Neural crest cell (in vitro differentiated cells): ENCODE data around the gene LCA5. TPM values are rescaled to one million over a fixed set of nuclear protein-coding genes. Genes with fewer than 3 reads are reported as not detected.
"Not testable (repeated sequence)": the region's sequence is repeated elsewhere in the genome, so short reads cannot be mapped to it uniquely, and the experiment has no call there.

ENCODE experiments used
- DNase-seq: peaks from one replicate; pipeline ENCODE4 v3.0.0; 2021; ENCODE audit warnings: low read depth, mixed read lengths, low spot score
- H3K27ac Mint-ChIP-seq: one replicate; pipeline ENCODE4 v1.8.0; 2021; ENCODE audit warnings: mild to moderate bottlenecking, mixed read lengths; ENCODE audit not compliant: unreplicated experiment
- H3K27me3 Mint-ChIP-seq: 2 replicates; pipeline ENCODE4 v1.8.0; 2021; ENCODE audit warnings: low read depth, mild to moderate bottlenecking, mixed read lengths
- H3K36me3 Mint-ChIP-seq: 2 replicates; pipeline ENCODE4 v1.8.0; 2021; ENCODE audit warnings: low read depth, mild to moderate bottlenecking, mixed read lengths
- H3K4me1 Mint-ChIP-seq: 2 replicates; pipeline ENCODE4 v1.8.0; 2021; ENCODE audit warnings: mixed read lengths
- H3K4me3 Mint-ChIP-seq: one replicate; pipeline ENCODE4 v1.8.0; 2021; ENCODE audit warnings: mild to moderate bottlenecking, mixed read lengths
- H3K9me3 Mint-ChIP-seq: 2 replicates; pipeline ENCODE4 v1.8.0; 2021; ENCODE audit warnings: mixed read lengths
- total RNA-seq: library from RNA; stranded (reverse); gene quantifications from 2 replicates; pipeline ENCODE4 v1.2.1, GENCODE V29; 2021
- TF ChIP-seq, protein P1 (sequence below): fragments of 200-600 bp; sonication (generic); conservative IDR thresholded peaks from 2 replicates; pipeline ENCODE4 v1.5.0; 2021; ENCODE audit warnings: antibody characterized with exemption, mild to moderate bottlenecking

The LCA5 gene
- total RNA-seq, 1 donor from 2014 or later = 4.6 TPM

DNA sequence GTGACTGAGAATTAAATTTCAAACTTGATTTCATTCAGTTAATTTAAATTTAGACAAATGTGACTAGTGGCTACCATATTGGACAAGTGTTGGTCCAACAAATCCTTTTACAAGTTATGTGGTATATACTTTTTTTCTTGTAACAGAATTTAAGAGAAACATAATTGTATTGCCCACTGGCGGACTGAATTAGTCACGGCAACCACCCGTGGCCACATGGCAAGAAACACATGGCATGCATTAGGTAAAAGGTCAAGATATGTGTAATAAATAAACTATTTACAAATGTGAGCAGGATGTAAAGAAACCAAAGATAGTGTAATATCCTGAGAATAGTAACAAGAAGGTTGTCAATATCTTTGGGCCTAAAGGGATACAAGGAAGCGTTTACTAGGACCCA lies 91.2 kb downstream of the LCA5 start:
- no peak for DNase-seq
- Mint-ChIP-seq H3K27ac (no peak overlapping the region), H3K4me3 (no peak overlapping the region), H3K9me3 (peaks cover 12% of the 10 kb centered on the region), H3K4me1 (no peaks in the 10 kb centered on the region), H3K36me3 (peaks cover 2% of the 10 kb centered on the region), H3K27me3 (no peaks in the 10 kb centered on the region)
- TF ChIP-seq, protein P1, sequence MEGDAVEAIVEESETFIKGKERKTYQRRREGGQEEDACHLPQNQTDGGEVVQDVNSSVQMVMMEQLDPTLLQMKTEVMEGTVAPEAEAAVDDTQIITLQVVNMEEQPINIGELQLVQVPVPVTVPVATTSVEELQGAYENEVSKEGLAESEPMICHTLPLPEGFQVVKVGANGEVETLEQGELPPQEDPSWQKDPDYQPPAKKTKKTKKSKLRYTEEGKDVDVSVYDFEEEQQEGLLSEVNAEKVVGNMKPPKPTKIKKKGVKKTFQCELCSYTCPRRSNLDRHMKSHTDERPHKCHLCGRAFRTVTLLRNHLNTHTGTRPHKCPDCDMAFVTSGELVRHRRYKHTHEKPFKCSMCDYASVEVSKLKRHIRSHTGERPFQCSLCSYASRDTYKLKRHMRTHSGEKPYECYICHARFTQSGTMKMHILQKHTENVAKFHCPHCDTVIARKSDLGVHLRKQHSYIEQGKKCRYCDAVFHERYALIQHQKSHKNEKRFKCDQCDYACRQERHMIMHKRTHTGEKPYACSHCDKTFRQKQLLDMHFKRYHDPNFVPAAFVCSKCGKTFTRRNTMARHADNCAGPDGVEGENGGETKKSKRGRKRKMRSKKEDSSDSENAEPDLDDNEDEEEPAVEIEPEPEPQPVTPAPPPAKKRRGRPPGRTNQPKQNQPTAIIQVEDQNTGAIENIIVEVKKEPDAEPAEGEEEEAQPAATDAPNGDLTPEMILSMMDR = no peak

DNA sequence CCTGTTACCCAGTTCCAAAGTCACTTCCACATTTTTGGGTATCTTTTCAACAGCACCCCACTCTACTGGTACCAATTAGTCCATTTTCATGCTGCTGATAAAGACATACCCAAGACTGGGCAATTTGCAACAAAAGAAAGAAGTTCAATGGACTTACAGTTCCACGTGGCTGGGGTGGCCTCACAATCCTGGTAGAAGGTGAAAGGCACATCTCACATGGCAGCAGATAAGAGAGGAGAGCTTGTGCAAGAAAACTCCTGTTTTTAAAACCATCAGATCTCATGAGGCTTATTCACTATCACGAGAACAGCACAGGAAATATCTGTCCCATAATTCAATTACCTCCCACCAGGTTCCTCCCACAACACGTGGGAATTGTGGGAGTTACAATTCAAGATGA lies 93.4 kb downstream of the LCA5 start:
- peaks cover 12% of the 10 kb centered on the region for H3K9me3 Mint-ChIP-seq
- H3K36me3 Mint-ChIP-seq, H3K4me1 Mint-ChIP-seq, H3K27ac Mint-ChIP-seq, H3K27me3 Mint-ChIP-seq, DNase-seq, H3K4me3 Mint-ChIP-seq: not testable (repeated sequence)

DNA sequence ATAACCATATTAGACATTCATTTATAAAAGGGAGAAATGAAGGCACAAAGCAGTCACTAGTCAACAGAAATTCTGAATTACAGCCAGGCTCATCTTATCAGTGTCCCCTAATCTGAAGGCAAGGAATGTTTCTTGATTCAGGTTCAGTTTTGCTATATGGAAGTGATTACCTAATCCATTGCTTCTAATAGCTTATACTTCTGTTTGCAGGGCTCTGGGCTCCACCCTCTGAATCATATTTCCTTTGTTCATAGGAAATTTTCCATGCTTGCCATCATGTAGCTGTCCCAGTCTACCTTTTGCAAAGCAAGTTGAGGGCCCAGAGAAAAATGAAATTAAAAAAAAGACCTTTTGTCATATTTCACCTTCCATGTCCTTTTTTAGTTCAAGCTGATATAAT lies 96.0 kb downstream of the LCA5 start:
- TF ChIP-seq, protein P1 = no peak
- Mint-ChIP-seq H3K27ac (no peak overlapping the region), H3K4me3 (no peak overlapping the region), H3K27me3 (no peaks in the 10 kb centered on the region), H3K9me3 (peaks cover 12% of the 10 kb centered on the region), H3K36me3 (peaks cover 2% of the 10 kb centered on the region), H3K4me1 (no peaks in the 10 kb centered on the region)
- DNase-seq = no peak

DNA sequence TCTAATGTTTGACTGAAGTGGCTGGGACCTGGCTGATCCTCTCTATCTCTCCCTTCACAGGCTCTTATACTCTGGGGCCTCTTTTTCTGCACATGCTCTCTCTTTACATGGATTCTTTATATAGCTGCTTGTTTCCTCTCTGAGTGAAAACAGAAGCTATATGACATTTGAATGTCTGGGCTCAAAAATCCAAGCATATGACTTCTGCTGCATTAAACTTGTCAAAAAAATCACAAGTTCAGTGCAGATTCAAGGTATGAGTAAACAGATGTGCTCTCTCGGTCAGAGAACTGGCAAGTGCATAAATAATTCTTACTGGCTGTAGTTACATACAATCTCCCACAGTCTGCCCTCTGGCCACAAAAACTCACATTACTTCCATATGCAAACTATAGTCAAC lies 96.6 kb downstream of the LCA5 start:
- Mint-ChIP-seq H3K4me3 (no peak overlapping the region), H3K27ac (no peak overlapping the region), H3K36me3 (peaks cover 2% of the 10 kb centered on the region), H3K9me3 (peaks cover 12% of the 10 kb centered on the region), H3K27me3 (no peaks in the 10 kb centered on the region), H3K4me1 (no peaks in the 10 kb centered on the region)
- TF ChIP-seq, protein P1 = no peak
- no peak for DNase-seq

DNA sequence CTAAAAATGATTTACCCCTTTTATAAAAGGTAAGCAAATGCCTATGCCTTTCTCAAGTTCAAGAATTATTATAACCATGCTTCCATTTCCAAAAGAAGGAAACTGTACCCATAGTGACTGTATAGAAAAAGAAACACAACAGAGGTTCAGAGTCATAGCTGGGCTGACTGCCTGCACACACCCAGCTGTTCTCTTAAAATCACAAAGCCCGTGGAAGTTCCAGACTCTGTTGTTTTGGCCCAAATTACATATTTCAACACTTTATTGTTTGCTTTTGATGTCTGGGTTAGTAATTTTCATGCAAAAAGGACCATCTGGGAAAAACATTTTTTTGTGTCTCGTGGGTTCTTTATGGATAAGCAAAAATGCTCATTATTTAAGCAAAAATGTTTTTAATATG lies 99.2 kb downstream of the LCA5 start:
- no peaks in the 10 kb centered on the region for H3K27me3 Mint-ChIP-seq
- H3K36me3 Mint-ChIP-seq = no peaks in the 10 kb centered on the region
- H3K4me3 Mint-ChIP-seq = no peak overlapping the region
- TF ChIP-seq, protein P1 = no peak
- DNase-seq = no peak
- H3K9me3 Mint-ChIP-seq = peaks cover 5% of the 10 kb centered on the region
- no peaks in the 10 kb centered on the region for H3K4me1 Mint-ChIP-seq
- no peak overlapping the region for H3K27ac Mint-ChIP-seq

DNA sequence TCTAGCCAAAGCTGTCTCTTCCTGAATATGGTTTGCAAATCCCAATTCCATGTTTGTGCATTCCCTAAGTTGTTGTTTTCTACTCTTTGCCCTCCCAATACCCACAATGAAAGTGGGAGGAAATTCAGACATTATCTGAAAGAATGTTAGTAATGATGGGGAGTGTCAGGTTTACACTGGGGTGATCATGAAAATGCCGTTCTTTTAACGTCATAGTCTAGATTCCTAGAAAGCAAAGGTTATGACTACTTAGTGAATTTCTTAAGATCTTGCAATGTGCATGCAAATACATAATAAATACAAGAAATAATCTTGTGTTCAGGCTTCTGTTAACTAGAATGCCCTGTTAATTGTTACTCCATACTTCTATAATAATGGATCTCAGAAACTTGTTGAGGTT lies 101.0 kb downstream of the LCA5 start:
- H3K36me3 Mint-ChIP-seq = no peaks in the 10 kb centered on the region
- H3K27me3 Mint-ChIP-seq = no peaks in the 10 kb centered on the region
- H3K27ac Mint-ChIP-seq = no peak overlapping the region
- DNase-seq = no peak
- TF ChIP-seq, protein P1 = no peak
- H3K4me1 Mint-ChIP-seq = no peaks in the 10 kb centered on the region
- H3K4me3 Mint-ChIP-seq = no peak overlapping the region
- H3K9me3 Mint-ChIP-seq = no peaks in the 10 kb centered on the region
